Stimulated activated CD4-positive, alpha-beta T cell treated with anti-CD3 and anti-CD28 coated beads, Interleukin-12 subunit alpha, Interleukin-12 subunit beta, amount 100 ng/mL, for 24 hours (primary cell): Measurements from ENCODE around the gene MYH11.
"Not testable (repeated sequence)": the region's sequence is repeated elsewhere in the genome, so short reads cannot be mapped to it uniquely, and the experiment has no call there.

ENCODE experiments used
- DNase-seq, 2 experiments: peaks; one replicate each; pipeline ENCODE4 v3.0.0-alpha.2; 2020; ENCODE audit warnings: low read depth in 2 of 2

The MYH11 gene

GRCh38 chr16:15672127-15672513 lies 184.7 kb downstream of the MYH11 start:
- DNase-seq, result not testable (repeated sequence)

GRCh38 chr16:15671530-15672117 lies 185.2 kb downstream of the MYH11 start:
- DNase-seq, result no peak

- no peak for DNase-seq
Measured at GRCh38 chr16:15667091-15667742, 189.6 kb downstream of the MYH11 start.

- DNase-seq, result no peak
Measured at GRCh38 chr16:15665107-15665506, 191.7 kb downstream of the MYH11 start.

GRCh38 chr16:15660203-15660601 lies 196.6 kb downstream of the MYH11 start:
- no peak for DNase-seq

DNA sequence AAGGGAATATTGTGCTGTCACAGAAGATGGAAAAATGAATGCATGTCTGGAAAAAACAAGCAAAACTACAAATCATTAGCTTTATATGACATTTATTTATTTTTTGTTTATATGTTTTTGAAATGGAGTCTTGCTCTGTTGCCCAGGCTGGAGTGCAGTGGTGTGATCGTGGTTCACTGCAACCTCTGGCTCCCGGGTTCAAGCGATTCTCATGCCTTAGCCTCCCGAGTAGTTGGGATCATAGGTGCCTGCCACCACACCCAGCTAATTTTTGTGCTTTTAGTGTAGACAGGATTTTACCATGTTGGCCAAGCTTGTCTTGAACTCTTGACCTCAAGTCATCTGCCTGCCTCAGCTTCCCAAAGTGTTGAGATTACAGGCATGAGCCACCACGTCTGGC lies 198.3 kb downstream of the MYH11 start:
- DNase-seq, result no peak

DNA sequence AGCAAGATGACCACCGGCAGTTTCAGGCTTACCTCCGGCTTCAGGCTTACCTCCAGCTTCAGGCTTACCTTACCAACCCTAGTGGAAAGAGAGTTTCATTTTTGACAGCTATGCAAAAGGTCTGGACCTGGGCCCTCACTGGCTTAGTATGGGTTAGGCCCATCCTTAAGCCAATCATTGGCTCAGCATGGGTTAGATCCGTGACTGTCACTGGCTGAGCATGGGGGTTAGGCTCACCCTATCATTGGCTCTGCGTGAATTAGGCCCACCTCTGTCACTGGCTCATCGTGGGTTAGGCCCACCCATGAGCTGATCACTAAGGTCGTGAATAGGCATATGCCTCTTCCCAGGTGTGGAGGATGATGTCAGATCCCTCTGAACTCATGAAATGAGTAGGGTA lies 198.7 kb downstream of the MYH11 start:
- DNase-seq, result no peak

GRCh38 chr16:15655561-15655960 lies 201.3 kb downstream of the MYH11 start:
- not testable (repeated sequence) for DNase-seq

GRCh38 chr16:15654591-15654990 lies 202.2 kb downstream of the MYH11 start:
- no peak for DNase-seq

GRCh38 chr16:15653227-15653626 lies 203.6 kb downstream of the MYH11 start:
- DNase-seq, result no peak
